ENCODE results near the gene PNPLA6. TPM values are rescaled to one million over a fixed set of nuclear protein-coding genes. Genes with fewer than 3 reads are reported as not detected.

PNPLA6 gene
- total and polyA plus RNA-seq, 2 experiments from 2014 or later = 66.6 to 135 TPM

- H3K4me1 ChIP-seq (ENCODE audit: insufficient read depth) = no peaks in the 10 kb centered on the region
- no peak for DNase-seq (ENCODE audit: low spot score)
- no peak for ATAC-seq
- no peak overlapping the region for H3K4me3 ChIP-seq
- no peaks in the 10 kb centered on the region for H3F3A ChIP-seq (replicated peaks; ENCODE audit: low read depth)
- no peak overlapping the region for H3K27ac ChIP-seq (ENCODE audit: low read depth)
- no peaks in the 10 kb centered on the region for H4K20me1 ChIP-seq (replicated peaks; ENCODE audit: insufficient read depth)
- no peaks in the 10 kb centered on the region for H3K36me3 Mint-ChIP-seq (ENCODE audit: low read depth)
- H2AFZ ChIP-seq = no peak overlapping the region
- no peaks in the 10 kb centered on the region for H3K9me3 Mint-ChIP-seq
- no peak overlapping the region for H3K4me2 ChIP-seq
- no peak overlapping the region for H3K27ac Mint-ChIP-seq
- no peak for TF ChIP-seq STAT1 (IDR thresholded peaks at IDR 0.05; ENCODE audit: unreplicated experiment)
- TF ChIP-seq NANOG (IDR thresholded peaks at IDR 0.05; ENCODE audit: borderline replicate concordance) = no peak
- no peak for TF ChIP-seq EZH2phosphoT487 (IDR thresholded peaks at IDR 0.05; ENCODE audit: unreplicated experiment)
- no peak for TF ChIP-seq ZNF331 (CRISPR knock-in tag; IDR thresholded peaks at IDR 0.05; ENCODE audit: low read depth)
- no peak for TF ChIP-seq EZH2 (IDR thresholded peaks at IDR 0.05; ENCODE audit: low read depth, unreplicated experiment)
- no peak for TF ChIP-seq CTCF (conservative IDR thresholded peaks at IDR 0.05; ENCODE audit: low read depth in 2 of 2)
- no peak for TF ChIP-seq ZNF462 (CRISPR knock-in tag; IDR thresholded peaks at IDR 0.05)
- no peak for TF ChIP-seq CREB1 (CRISPR knock-in tag; IDR thresholded peaks at IDR 0.05; ENCODE audit: low read depth)
- TF ChIP-seq POLR2AphosphoS5 (IDR thresholded peaks at IDR 0.05; ENCODE audit: low read depth) = no peak
- TF ChIP-seq ZNF114 (CRISPR knock-in tag; IDR thresholded peaks at IDR 0.05) = no peak
- TF ChIP-seq JUNB (IDR thresholded peaks at IDR 0.05; ENCODE audit: unreplicated experiment) = no peak
- TF ChIP-seq REST (IDR thresholded peaks at IDR 0.05; ENCODE audit: unreplicated experiment) = no peak
- TF ChIP-seq ETS1 (IDR thresholded peaks at IDR 0.05) = no peak
- H3K27me3 ChIP-seq (ENCODE audit: insufficient read depth) = no peaks in the 10 kb centered on the region
- H3K4me3 Mint-ChIP-seq = no peak overlapping the region
- H3K9me2 ChIP-seq (ENCODE audit: insufficient read depth) = no peaks in the 10 kb centered on the region
- no peaks in the 10 kb centered on the region for H3K4me1 Mint-ChIP-seq
- H3K79me2 ChIP-seq (replicated peaks; ENCODE audit: insufficient read depth) = no peaks in the 10 kb centered on the region
- H3K27me3 Mint-ChIP-seq (ENCODE audit: insufficient read depth, low read depth, poor library complexity) = peaks cover 6% of the 10 kb centered on the region
- no peaks in the 10 kb centered on the region for H3K36me3 ChIP-seq (ENCODE audit: insufficient read depth)
These were observed 43.7 kb downstream of the PNPLA6 start for GRCh38 chr19:7579182-7579581.
